Spleen (tissue), 13 donors: ENCODE measurements around the gene COL16A1. TPM values are rescaled to one million over a fixed set of nuclear protein-coding genes. Genes with fewer than 3 reads are reported as not detected.
A peak's percentile ranks its signal among the peaks of the same experiment; 100 is the strongest.

Experiments
- DNase-seq: peaks from one replicate; pipeline ENCODE4 v3.0.0-alpha.2; 2020
- H3K27ac ChIP-seq, 8 donors: fragments of 200-600 bp; sonication (generic) in 7 of 8; 1 replicate in 4 of 8; 2 replicates in 4 of 8; pipeline versions ENCODE4 v1.5.0 to v1.8.0; 2016 to 2021; ENCODE audit warnings: inconsistent platforms in 4 of 8, mild to moderate bottlenecking in 4 of 8, moderate library complexity in 1 of 8
- H3K27me3 ChIP-seq, 7 donors: fragments of 200-600 bp; sonication (generic) in 6 of 7; replicated peaks in 1 of 7; 1 replicate in 4 of 7; 2 replicates in 3 of 7; pipeline versions ENCODE4 v1.5.0 to v1.8.0; 2016 to 2021; ENCODE audit warnings: inconsistent platforms in 3 of 7, mild to moderate bottlenecking in 1 of 7
- H3K36me3 ChIP-seq, 6 donors: fragments of 200-600 bp; sonication (generic) in 5 of 6; 1 replicate in 4 of 6; 2 replicates in 2 of 6; pipeline versions ENCODE4 v1.5.0 to v1.8.0; 2016 to 2021; ENCODE audit warnings: inconsistent platforms in 2 of 6
- H3K4me1 ChIP-seq, 6 donors: fragments of 200-600 bp; sonication (generic) in 5 of 6; 1 replicate in 3 of 6; 2 replicates in 3 of 6; pipeline versions ENCODE4 v1.5.0 to v1.8.0; 2016 to 2021; ENCODE audit warnings: inconsistent platforms in 3 of 6
- H3K4me3 ChIP-seq, 8 donors: fragments of 200-600 bp; sonication (generic) in 7 of 8; 1 replicate in 4 of 8; 2 replicates in 4 of 8; pipeline versions ENCODE4 v1.5.0 to v1.8.0; 2016 to 2021; ENCODE audit warnings: inconsistent platforms in 4 of 8, mild to moderate bottlenecking in 4 of 8, moderate library complexity in 2 of 8
- H3K9me3 ChIP-seq, 8 donors: fragments of 200-600 bp; sonication (generic) in 7 of 8; 1 replicate in 4 of 8; 2 replicates in 4 of 8; pipeline versions ENCODE4 v1.5.0 to v1.8.0; 2016 to 2021; ENCODE audit warnings: inconsistent platforms in 4 of 8
- CTCF ChIP-seq, 11 experiments: fragments of 200-600 bp in 7 of 11; fragments of 450-650 bp in 4 of 11; sonication (generic) in 4 of 11; IDR thresholded peaks in 8 of 11; conservative IDR thresholded peaks in 3 of 11; 1 replicate in 7 of 11; 2 replicates in 4 of 11; pipeline versions ENCODE4 v1.4.0 to v1.8.0; 2016 to 2021; ENCODE audit warnings: antibody characterized with exemption in 11 of 11, inconsistent platforms in 4 of 11, mild to moderate bottlenecking in 1 of 11
- POLR2A ChIP-seq, 3 donors: fragments of 450-650 bp; IDR thresholded peaks; one replicate each; pipeline ENCODE4 v1.5.1; 2017; ENCODE audit warnings: antibody characterized with exemption in 3 of 3, mild to moderate bottlenecking in 1 of 3
- POLR2AphosphoS5 ChIP-seq, 3 donors: sonication (generic); formaldehyde crosslinking; IDR thresholded peaks; one replicate each; pipeline ENCODE4 v1.5.1; 2017; ENCODE audit warnings: antibody characterized with exemption in 3 of 3
- WGBS, 5 donors: extraction: QIAGEN DNeasy Blood & Tissue Kit in 3 of 5; methylation state at CpG; one replicate each; pipeline versions ENCODE4 v1.1.5 to v1.1.7; 2013 to 2018; 5-methylcytosine and 5-hydroxymethylcytosine counted together
- intact Hi-C: fragments of 100-400 bp; cut with DNase I; formaldehyde crosslinking; loops from one replicate; pipeline ENCODE4 v1.15.0; 2023; ENCODE audit warnings: low total_unique reads
- long read RNA-seq, 2 donors: transcript quantifications; one replicate each; lab custom pipeline, GENCODE V29; 2026
- polyA plus RNA-seq, 3 donors: library from polyadenylated mRNA; stranded (reverse); fragments of 200-250 nt; gene quantifications; one replicate each; pipeline ENCODE4 v1.2.1, GENCODE V29; 2013
- total RNA-seq, 7 donors: library from RNA; depleted of rRNA in 3 of 7; stranded (reverse); fragments of >200 nt in 3 of 7; fragmentation: NEBNext Ultra II Directional in 4 of 7; extraction: Animal tissue kit (Norgen Biotek cat#: 25700) in 4 of 7; gene quantifications; one replicate each; pipeline versions ENCODE4 v1.1.0 to v1.2.1, GENCODE V29; 2016 to 2021
- donor health status: healthy with polysubstance abuse.
- donor health status: DM: no; HTN: no; CAD: no; lungs with moderate emphysema.
- donor health status: DM: no; HTN: no; CAD: no.
- donor health status: Bipolar disorder and iron deficiency.
- donor health status: healthy.
- donor health status: DM: no; HTN: no; CAD: no.
- donor health status: DM: yes; HTN: yes; CAD: no.

Gene COL16A1
- 10 to 100 TPM in 5 of 7 donors, 1 to 10 TPM in 2; 4.7 to 22.0 (median 12.4) TPM for total RNA-seq
- polyA plus RNA-seq = 10 to 100 TPM in 2 of 3 donors, 1 to 10 TPM in 1; 9.5 to 25.6 (median 14.4) TPM
- long read RNA-seq, donor 1 = 0 reads
- long read RNA-seq, donor 2 = 0 reads

GRCh38 chr1:31703431-31704270 lies at the start of gene COL16A1:
Gene COL16A1 (minus strand): TSS chr1:31704017. CDS start chr1:31702193, 1,824 bp downstream.
- peak within 1 kb of the TSS; percentile 13 to 71 (median 56) for H3K27ac ChIP-seq
- H3K4me3 ChIP-seq = peak within 1 kb of the TSS in 4 of 8 donors; percentile 8 to 50 (median 10)
- peak; percentile 78 for DNase-seq
- no peaks in the 10 kb centered on the region for H3K9me3 ChIP-seq
- peak; percentile 17 to 76 (median 65) for TF ChIP-seq POLR2AphosphoS5 (IDR thresholded peaks at IDR 0.05)
- TF ChIP-seq POLR2A (IDR thresholded peaks at IDR 0.05) = no peak
- TF ChIP-seq CTCF (IDR thresholded peaks at IDR 0.05 in 8 of 11, conservative IDR thresholded peaks at IDR 0.05 in 3 of 11) = peak in 1 of 11 experiments; percentile 12
- H3K36me3 ChIP-seq = no peaks in the 10 kb centered on the region
- intact Hi-C loops = no loop called here
- 18 to 35% (median 23%) methylated on average over 21 to 40 of the region's 40 CpGs for WGBS, 5 donors
- H3K4me1 ChIP-seq = peaks cover 10 to 94% (median 63%) of the 10 kb centered on the region in 6 donors
- H3K27me3 ChIP-seq = peaks cover 0 to 42% (median 12%) of the 10 kb centered on the region in 7 donors

DNA sequence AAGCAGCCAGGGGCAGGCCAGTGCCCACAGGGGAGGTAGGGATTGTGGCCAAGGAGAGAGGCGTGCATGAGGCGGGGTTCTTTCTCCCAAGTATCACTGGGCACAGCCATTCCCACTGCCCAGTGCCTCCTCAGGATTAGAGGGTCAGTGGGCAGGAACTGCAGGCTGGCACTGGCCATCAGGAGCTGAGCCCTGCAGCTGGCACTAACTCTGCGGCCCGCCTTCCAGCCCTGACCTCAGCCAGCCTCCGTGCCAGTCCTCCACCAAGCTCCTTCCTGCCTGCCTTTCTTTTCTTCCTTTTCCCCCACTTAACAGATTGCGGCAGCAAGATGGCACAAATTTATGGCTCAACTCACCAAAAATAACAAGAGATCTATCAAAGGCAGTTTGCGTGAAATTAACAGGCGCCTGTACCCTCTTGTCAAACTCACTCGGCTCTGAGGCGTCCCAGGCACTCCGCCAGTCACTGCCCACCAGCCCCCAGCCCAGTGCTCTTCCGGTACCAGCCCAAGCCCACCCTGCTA lies 49.2 kb upstream of the COL16A1 start:
- WGBS, 5 donors = 53 to 76% (median 61%) methylated on average over 10 to 12 of the region's 12 CpGs
- Histone ChIP-seq H3K27me3 (peaks cover 0 to 12% (median 0%) of the 10 kb centered on the region in 7 donors), H3K27ac (peak overlapping the region in 5 of 8 donors; percentile 22 to 71 (median 65)), H3K4me1 (peaks cover 10 to 72% (median 60%) of the 10 kb centered on the region in 6 donors), H3K4me3 (no peak overlapping the region), H3K36me3 (no peaks in the 10 kb centered on the region), H3K9me3 (no peaks in the 10 kb centered on the region)
- no peak for DNase-seq
- intact Hi-C loops = no loop called here
- peak; percentile 28 to 68 (median 56) for TF ChIP-seq POLR2AphosphoS5 (IDR thresholded peaks at IDR 0.05)
- no peak for TF ChIP-seq CTCF (IDR thresholded peaks at IDR 0.05 in 8 of 11, conservative IDR thresholded peaks at IDR 0.05 in 3 of 11)

- Histone ChIP-seq H3K9me3 (no peaks in the 10 kb centered on the region), H3K27me3 (peaks cover 0 to 12% (median 0%) of the 10 kb centered on the region in 7 donors), H3K4me3 (no peak overlapping the region), H3K4me1 (peaks cover 10 to 72% (median 61%) of the 10 kb centered on the region in 6 donors), H3K36me3 (no peaks in the 10 kb centered on the region), H3K27ac (peak overlapping the region in 2 of 8 donors; percentile 70 to 71)
- no peak for DNase-seq
- TF ChIP-seq POLR2AphosphoS5 (IDR thresholded peaks at IDR 0.05) = no peak
- intact Hi-C loops = no loop called here
- WGBS, 5 donors = 36 to 54% (median 44%) methylated on average over 4 to 7 of the region's 7 CpGs
Observed at GRCh38 chr1:31752258-31752657, 48.4 kb upstream of the COL16A1 start.

GRCh38 chr1:31751822-31752241 lies 48.0 kb upstream of the COL16A1 start:
- no peak overlapping the region for H3K4me3 ChIP-seq
- peaks cover 10 to 73% (median 66%) of the 10 kb centered on the region in 6 donors for H3K4me1 ChIP-seq
- TF ChIP-seq CTCF (IDR thresholded peaks at IDR 0.05 in 8 of 11, conservative IDR thresholded peaks at IDR 0.05 in 3 of 11) = no peak
- peaks cover 0 to 12% (median 0%) of the 10 kb centered on the region in 7 donors for H3K27me3 ChIP-seq
- no peak for DNase-seq
- peak overlapping the region in 1 of 8 donors; percentile 70 for H3K27ac ChIP-seq
- intact Hi-C loops = no loop called here
- 56 to 70% (median 64%) methylated on average over 4 to 5 of the region's 5 CpGs for WGBS, 5 donors
- H3K9me3 ChIP-seq = no peaks in the 10 kb centered on the region
- no peaks in the 10 kb centered on the region for H3K36me3 ChIP-seq
